Activated CD4-positive, alpha-beta memory T cell treated with anti-CD3 and anti-CD28 coated beads for 36 hours (primary cell): ENCODE data around the gene FADS1. TPM values are rescaled to one million over a fixed set of nuclear protein-coding genes. Genes with fewer than 3 reads are reported as not detected.

ENCODE experiments used
- CTCF ChIA-PET: fragments of 350-600 bp; sonication (Branson Sonifier 250); formaldehyde crosslinking; loops from one replicate; lab custom pipeline; 2021; ENCODE audit warnings: antibody characterized with exemption, inconsistent platforms; lab: Charles Lee
- POLR2A ChIA-PET: fragments of 350-600 bp; sonication (Branson Sonifier 250); formaldehyde crosslinking; loops from one replicate; lab custom pipeline; 2021; ENCODE audit warnings: antibody characterized with exemption; lab: Charles Lee
- DNase-seq: peaks from one replicate; pipeline ENCODE4 v3.0.0-alpha.2; 2020
- H3K27ac Mint-ChIP-seq: one replicate; pipeline ENCODE4 v1.8.0; 2021; ENCODE audit warnings: mixed read lengths
- H3K27me3 Mint-ChIP-seq: one replicate; pipeline ENCODE4 v1.8.0; 2021; ENCODE audit warnings: mixed read lengths
- H3K36me3 Mint-ChIP-seq: one replicate; pipeline ENCODE4 v1.8.0; 2021; ENCODE audit warnings: mixed read lengths
- H3K4me1 Mint-ChIP-seq: one replicate; pipeline ENCODE4 v1.8.0; 2021; ENCODE audit warnings: low read depth, mixed read lengths
- H3K4me3 Mint-ChIP-seq: one replicate; pipeline ENCODE4 v1.8.0; 2021; ENCODE audit warnings: mild to moderate bottlenecking, mixed read lengths
- H3K9me3 Mint-ChIP-seq: one replicate; pipeline ENCODE4 v1.8.0; 2021; ENCODE audit warnings: mixed read lengths
- intact Hi-C: fragments of 100-400 bp; cut with micrococcal nuclease; formaldehyde crosslinking; loops from one replicate; pipeline ENCODE4 v1.15.1; 2023
- total RNA-seq, 2 experiments: library from RNA; stranded (reverse); gene quantifications; one replicate each; pipeline ENCODE4 v1.2.3, GENCODE V29; 2021

The FADS1 gene
- total RNA-seq, 2 experiments from 2014 or later, result 24.9 to 26.5 TPM

- no peaks in the 10 kb centered on the region for H3K9me3 Mint-ChIP-seq
- H3K27ac Mint-ChIP-seq, result no peak overlapping the region
- no peaks in the 10 kb centered on the region for H3K36me3 Mint-ChIP-seq
- POLR2A ChIA-PET, result no interaction called here
- DNase-seq, result no peak
- H3K4me3 Mint-ChIP-seq, result no peak overlapping the region
- intact Hi-C loops, result no loop called here
- CTCF ChIA-PET, result interaction anchor here (1.6 kb wide), 1 partner anchor 15 kb away, joined by 4 read pairs; no protein-coding TSS in a partner anchor
- H3K4me1 Mint-ChIP-seq, result peaks cover under 1% of the 10 kb centered on the region
- peaks cover 1% of the 10 kb centered on the region for H3K27me3 Mint-ChIP-seq
Observed at GRCh38 chr11:61762223-61762615, 54.6 kb downstream of the FADS1 start.

- intact Hi-C loops, result no loop called here
- Mint-ChIP-seq H3K36me3 (no peaks in the 10 kb centered on the region), H3K4me1 (peaks cover 4% of the 10 kb centered on the region), H3K27me3 (peaks cover 1% of the 10 kb centered on the region), H3K27ac (no peak overlapping the region), H3K9me3 (no peaks in the 10 kb centered on the region), H3K4me3 (no peak overlapping the region)
- POLR2A ChIA-PET, result no interaction called here
- CTCF ChIA-PET, result interaction anchor here (1.6 kb wide), 1 partner anchor 14 kb away, joined by 4 read pairs; no protein-coding TSS in a partner anchor
- no peak for DNase-seq
Observed at GRCh38 chr11:61761440-61762222, 55.2 kb downstream of the FADS1 start.

- Mint-ChIP-seq H3K4me3 (no peak overlapping the region), H3K9me3 (no peaks in the 10 kb centered on the region), H3K4me1 (peaks cover 9% of the 10 kb centered on the region), H3K36me3 (no peaks in the 10 kb centered on the region), H3K27me3 (peaks cover 1% of the 10 kb centered on the region), H3K27ac (no peak overlapping the region)
- ChIA-PET CTCF (interaction anchor here (0.6 to 1.6 kb wide), 2 partner anchors 13 to 586 kb away, joined by 4 read pairs; no protein-coding TSS in a partner anchor), POLR2A (no interaction called here)
- no peak for DNase-seq
- intact Hi-C loops, result no loop called here
Observed at GRCh38 chr11:61760946-61761345, 55.9 kb downstream of the FADS1 start.

- POLR2A ChIA-PET, result no interaction called here
- Mint-ChIP-seq H3K27me3 (peaks cover 11% of the 10 kb centered on the region), H3K4me3 (no peak overlapping the region), H3K27ac (no peak overlapping the region), H3K4me1 (peaks cover 16% of the 10 kb centered on the region), H3K9me3 (no peaks in the 10 kb centered on the region), H3K36me3 (no peaks in the 10 kb centered on the region)
- CTCF ChIA-PET, result interaction anchor here (1.1 kb wide), 1 partner anchor 10 kb away, joined by 3 read pairs; no protein-coding TSS in a partner anchor
- DNase-seq, result no peak
- intact Hi-C loops, result loop anchor here (2.0 kb wide), 1 partner anchor 19 kb away; no protein-coding TSS in a partner anchor
Observed at GRCh38 chr11:61757213-61757862, 59.5 kb downstream of the FADS1 start.

GRCh38 chr11:61756452-61757212 is 60.2 kb downstream of the FADS1 start:
- H3K4me3 Mint-ChIP-seq, result no peak overlapping the region
- intact Hi-C loops, result loop anchor here (2.0 kb wide), 1 partner anchor 20 kb away; no protein-coding TSS in a partner anchor
- H3K36me3 Mint-ChIP-seq, result no peaks in the 10 kb centered on the region
- POLR2A ChIA-PET, result no interaction called here
- H3K9me3 Mint-ChIP-seq, result no peaks in the 10 kb centered on the region
- no peak overlapping the region for H3K27ac Mint-ChIP-seq
- CTCF ChIA-PET, result no interaction called here
- peaks cover 15% of the 10 kb centered on the region for H3K27me3 Mint-ChIP-seq
- peak; percentile 69 for DNase-seq
- H3K4me1 Mint-ChIP-seq, result peaks cover 18% of the 10 kb centered on the region

GRCh38 chr11:61756147-61756451 is 60.7 kb downstream of the FADS1 start:
- ChIA-PET POLR2A (no interaction called here), CTCF (no interaction called here)
- intact Hi-C loops, result loop anchor here (2.0 kb wide), 1 partner anchor 21 kb away; no protein-coding TSS in a partner anchor
- H3K36me3 Mint-ChIP-seq, result no peaks in the 10 kb centered on the region
- no peak overlapping the region for H3K4me3 Mint-ChIP-seq
- DNase-seq, result no peak
- H3K27me3 Mint-ChIP-seq, result peaks cover 19% of the 10 kb centered on the region
- peaks cover 18% of the 10 kb centered on the region for H3K4me1 Mint-ChIP-seq
- H3K27ac Mint-ChIP-seq, result no peak overlapping the region
- no peaks in the 10 kb centered on the region for H3K9me3 Mint-ChIP-seq

- H3K27me3 Mint-ChIP-seq, result peaks cover 24% of the 10 kb centered on the region
- no peak overlapping the region for H3K27ac Mint-ChIP-seq
- H3K4me3 Mint-ChIP-seq, result no peak overlapping the region
- H3K36me3 Mint-ChIP-seq, result no peaks in the 10 kb centered on the region
- no peak for DNase-seq
- intact Hi-C loops, result no loop called here
- H3K9me3 Mint-ChIP-seq, result no peaks in the 10 kb centered on the region
- POLR2A ChIA-PET, result no interaction called here
- CTCF ChIA-PET, result no interaction called here
- peaks cover 18% of the 10 kb centered on the region for H3K4me1 Mint-ChIP-seq
Observed at GRCh38 chr11:61754534-61755482, 62.0 kb downstream of the FADS1 start.

- ChIA-PET POLR2A (no interaction called here), CTCF (interaction anchor here (1.2 kb wide), 2 partner anchors 20 to 354 kb away, joined by 3 read pairs; no protein-coding TSS in a partner anchor)
- H3K4me1 Mint-ChIP-seq, result peaks cover 18% of the 10 kb centered on the region
- H3K4me3 Mint-ChIP-seq, result no peak overlapping the region
- no peaks in the 10 kb centered on the region for H3K36me3 Mint-ChIP-seq
- intact Hi-C loops, result no loop called here
- H3K27ac Mint-ChIP-seq, result no peak overlapping the region
- H3K27me3 Mint-ChIP-seq, result peaks cover 28% of the 10 kb centered on the region
- no peak for DNase-seq
- H3K9me3 Mint-ChIP-seq, result no peaks in the 10 kb centered on the region
Observed at GRCh38 chr11:61753672-61754071, 63.1 kb downstream of the FADS1 start.

- H3K27me3 Mint-ChIP-seq, result peaks cover 28% of the 10 kb centered on the region
- H3K4me3 Mint-ChIP-seq, result peak overlapping the region; percentile 37
- intact Hi-C loops, result no loop called here
- H3K36me3 Mint-ChIP-seq, result no peaks in the 10 kb centered on the region
- POLR2A ChIA-PET, result no interaction called here
- no peak for DNase-seq
- H3K4me1 Mint-ChIP-seq, result peaks cover 18% of the 10 kb centered on the region
- no peaks in the 10 kb centered on the region for H3K9me3 Mint-ChIP-seq
- CTCF ChIA-PET, result interaction anchor here (1.2 kb wide), 2 partner anchors 20 to 355 kb away, joined by 3 read pairs; no protein-coding TSS in a partner anchor
- H3K27ac Mint-ChIP-seq, result no peak overlapping the region
Observed at GRCh38 chr11:61752925-61753521, 63.8 kb downstream of the FADS1 start.

GRCh38 chr11:61752117-61752924 is 64.5 kb downstream of the FADS1 start, which contains the start of gene MYRF:
MYRF (plus strand) TSS chr11:61752636; CDS start chr11:61752745, 109 bp downstream.
- intact Hi-C loops, result no loop called here
- peaks cover 18% of the 10 kb centered on the region for H3K4me1 Mint-ChIP-seq
- H3K36me3 Mint-ChIP-seq, result no peaks in the 10 kb centered on the region
- no peaks in the 10 kb centered on the region for H3K9me3 Mint-ChIP-seq
- CTCF ChIA-PET, result interaction anchor here (0.8 to 1.7 kb wide), 3 partner anchors 19 to 45 kb away, joined by 3 read pairs; partner anchors contain the start of genes FEN1 and TMEM258
- H3K27me3 Mint-ChIP-seq, result peaks cover 28% of the 10 kb centered on the region
- peak within 1 kb of the TSS; percentile 49 for H3K4me3 Mint-ChIP-seq
- POLR2A ChIA-PET, result no interaction called here
- H3K27ac Mint-ChIP-seq, result no peak within 1 kb of the TSS
- peak; percentile 71 for DNase-seq
